Measurements from ENCODE around the gene OPCML.

Gene OPCML

DNA sequence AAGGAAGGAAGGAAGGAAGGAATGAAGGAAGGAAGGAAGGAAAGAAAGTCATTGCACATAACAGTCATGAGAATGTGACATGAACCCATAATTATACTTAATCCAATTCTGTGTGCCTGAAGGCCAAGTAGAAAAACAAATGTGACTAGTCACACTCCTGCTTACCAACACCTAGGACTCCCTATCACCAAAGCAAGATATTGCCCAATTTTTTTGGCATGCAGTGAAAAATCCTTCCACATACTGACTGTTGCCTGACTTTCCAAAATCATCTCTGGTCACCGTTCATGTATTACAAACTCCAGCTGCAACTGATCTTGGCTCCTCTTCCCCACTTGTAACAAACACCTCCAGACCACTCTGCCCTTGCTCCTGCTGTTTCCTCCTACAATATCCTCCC, 516.8 kb downstream of the OPCML start:
- DNase-seq: no peak

- DNase-seq: no peak
These were observed 518.0 kb downstream of the OPCML start for GRCh38 chr11:133014337-133014736.

DNA sequence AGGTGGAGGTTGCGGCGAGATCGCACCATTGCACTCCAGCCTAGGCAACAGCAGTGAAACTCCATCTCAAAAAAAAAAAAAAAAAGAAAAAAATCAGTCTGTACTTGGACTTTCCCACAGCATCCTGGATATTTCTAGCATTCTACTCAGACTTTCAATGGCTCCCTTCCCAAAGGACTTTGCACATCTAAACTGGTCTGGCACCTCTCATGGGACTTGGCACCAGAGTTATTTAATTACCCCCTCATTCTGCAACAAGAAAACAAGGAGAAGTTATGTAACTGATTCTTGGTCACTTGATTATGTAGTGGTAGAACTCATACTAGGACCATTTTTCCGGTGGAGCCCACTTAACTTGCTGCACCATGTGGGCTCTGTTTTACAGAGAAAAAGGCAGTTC, 519.5 kb downstream of the OPCML start:
- no peak for DNase-seq

- DNase-seq: no peak
These were observed 520.7 kb downstream of the OPCML start for GRCh38 chr11:133011604-133012003.

DNA sequence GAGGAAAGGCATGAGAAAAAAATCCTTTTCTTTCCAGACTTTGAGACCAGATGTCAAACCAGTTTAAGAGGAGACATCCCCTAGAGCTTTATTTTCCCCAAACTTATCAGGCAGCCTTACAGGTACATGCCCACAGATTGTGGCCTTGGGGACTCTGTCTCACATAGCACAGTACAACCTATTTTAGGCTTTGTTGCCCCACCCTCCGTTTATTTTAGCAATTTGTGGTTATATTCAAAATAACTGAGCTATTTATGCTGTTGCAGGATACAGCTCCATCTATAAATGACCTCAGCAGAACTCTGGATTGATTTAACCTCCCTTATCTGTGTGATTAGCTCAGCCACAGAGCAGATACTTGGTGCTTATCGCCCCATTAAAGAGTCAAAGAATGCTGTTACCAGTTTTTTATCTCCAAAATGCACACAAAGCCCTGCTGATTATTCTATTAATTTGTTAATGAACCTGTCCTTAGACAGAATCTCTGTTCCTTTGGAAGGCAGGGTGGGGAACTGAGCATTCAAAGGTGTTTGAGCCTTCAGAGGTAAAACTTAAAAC, 525.2 kb downstream of the OPCML start:
- no peak for DNase-seq

- no peak for DNase-seq
These were observed 527.9 kb downstream of the OPCML start for GRCh38 chr11:133004369-133004768.

DNA sequence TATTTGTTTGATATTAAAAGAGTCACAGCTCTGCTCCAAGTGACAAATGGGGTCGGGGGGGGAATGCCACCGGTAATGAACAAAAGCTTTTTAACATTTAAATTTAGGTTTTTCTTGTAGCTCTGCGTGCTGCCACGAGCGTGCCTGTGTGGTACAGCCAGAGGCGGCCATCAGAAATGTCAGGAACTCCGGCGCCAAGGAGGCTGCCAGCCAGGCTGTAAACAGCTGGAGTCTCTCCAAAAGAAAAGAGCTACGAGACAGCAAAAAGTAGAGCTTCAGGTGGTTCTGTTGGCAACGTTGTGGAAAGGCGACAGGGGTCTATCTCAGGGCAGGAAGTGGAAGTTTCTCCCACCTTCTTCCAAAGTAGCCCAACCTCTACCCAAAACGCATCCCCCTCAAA, 532.8 kb downstream of the OPCML start:
- no peak for DNase-seq

GRCh38 chr11:132999031-132999430, 533.3 kb downstream of the OPCML start:
- no peak for DNase-seq

DNA sequence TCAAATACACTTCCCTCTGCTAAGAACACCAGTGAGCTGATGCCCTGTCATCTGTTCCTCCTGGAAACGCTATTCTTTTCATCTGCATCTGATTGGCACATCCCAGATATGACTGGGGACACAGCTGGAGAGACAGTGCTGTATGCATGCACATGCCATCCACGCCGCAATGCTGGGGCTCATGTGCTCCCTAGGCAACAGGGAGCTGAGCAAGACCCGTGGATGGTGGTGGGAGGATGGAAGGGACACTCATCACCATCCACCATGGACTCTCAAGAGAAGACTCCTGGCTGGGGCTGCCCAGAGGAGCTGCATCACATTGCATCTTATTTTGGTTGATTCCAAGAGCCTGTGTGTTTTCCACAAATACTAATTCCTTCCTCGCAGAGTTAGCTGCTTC, 534.9 kb downstream of the OPCML start:
- DNase-seq: no peak

GRCh38 chr11:132994966-132995365, 537.3 kb downstream of the OPCML start:
- DNase-seq: no peak

DNA sequence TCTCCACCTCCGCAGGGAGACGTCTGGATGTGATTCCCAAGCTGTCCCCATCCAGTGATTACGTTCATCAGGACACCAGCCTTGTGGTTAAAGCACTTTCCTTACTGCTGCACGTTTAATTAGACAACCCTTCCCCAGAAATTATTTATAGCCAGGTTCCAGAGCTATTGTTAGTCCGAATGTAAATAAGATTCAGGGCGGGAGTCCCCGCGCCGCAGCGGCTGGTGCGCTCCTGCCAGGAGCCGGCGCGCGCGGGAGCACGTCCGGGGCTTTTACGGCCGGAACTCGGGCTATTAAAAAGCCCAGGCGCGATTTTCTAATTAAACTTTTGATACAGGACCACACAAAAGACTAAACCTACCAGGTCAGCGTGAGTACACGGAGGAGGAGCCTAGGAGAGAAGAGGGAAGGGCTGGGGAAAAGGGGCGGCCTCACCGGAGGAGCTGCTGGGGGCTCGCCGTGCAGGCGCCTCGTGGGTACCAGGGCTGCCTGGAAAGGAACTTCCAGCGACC, 538.3 kb downstream of the OPCML start:
- no peak for DNase-seq

DNA sequence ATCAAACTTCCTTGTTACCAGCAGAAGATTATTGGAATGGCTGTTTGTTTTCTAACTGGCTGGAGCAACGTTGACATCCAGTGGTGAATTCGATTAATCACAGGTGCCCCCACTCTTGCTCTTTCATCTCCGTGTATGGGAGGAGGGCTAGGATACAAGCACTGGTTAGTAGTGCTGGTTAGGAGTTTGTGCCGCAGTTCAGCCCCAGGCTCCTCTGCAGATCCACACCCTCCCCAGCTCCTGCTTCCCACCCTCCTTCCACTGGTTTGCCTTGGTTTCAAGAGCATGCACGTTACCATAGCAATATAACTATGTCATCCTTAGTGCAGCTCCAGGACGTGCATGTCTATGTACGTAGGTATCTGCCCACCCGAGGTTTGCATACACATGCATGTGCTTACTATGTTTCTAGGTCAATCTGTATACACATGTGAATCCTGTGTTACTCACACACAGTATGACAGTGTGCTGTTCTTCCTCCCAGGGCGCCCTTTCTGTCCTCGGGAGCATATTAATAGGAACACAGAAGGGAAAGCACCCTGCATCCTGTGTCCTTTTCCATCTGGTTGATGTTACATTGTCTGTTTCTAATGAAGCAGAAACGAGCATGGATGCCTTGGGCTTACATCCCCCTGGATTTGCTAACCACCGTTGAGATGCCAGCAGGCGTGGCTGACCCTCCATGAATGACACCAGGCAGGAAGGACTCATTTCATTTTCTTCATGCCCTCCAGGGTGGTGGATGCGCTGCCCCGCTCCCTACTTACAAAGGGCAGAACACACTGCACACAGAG, 539.3 kb downstream of the OPCML start:
- DNase-seq: no peak

DNA sequence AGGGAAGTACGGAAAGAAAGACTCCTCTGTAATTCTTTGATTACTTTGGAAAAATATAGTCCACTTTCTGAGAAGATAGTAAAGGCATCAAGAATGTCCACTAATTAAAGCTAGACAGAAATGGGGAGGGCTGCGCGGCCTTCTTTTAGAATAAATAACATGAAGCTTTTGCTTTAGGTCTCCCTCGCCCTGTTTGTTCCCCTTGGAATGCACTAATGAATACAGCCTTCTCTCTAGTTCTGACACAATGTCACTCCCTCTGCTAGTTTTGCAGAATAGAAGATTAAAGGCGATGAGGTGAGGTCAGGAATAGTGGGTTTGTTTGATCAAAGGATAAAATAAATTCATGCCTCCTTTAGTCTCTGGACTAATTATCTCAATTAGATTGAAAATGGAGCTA, 543.9 kb downstream of the OPCML start:
- DNase-seq: no peak

DNA sequence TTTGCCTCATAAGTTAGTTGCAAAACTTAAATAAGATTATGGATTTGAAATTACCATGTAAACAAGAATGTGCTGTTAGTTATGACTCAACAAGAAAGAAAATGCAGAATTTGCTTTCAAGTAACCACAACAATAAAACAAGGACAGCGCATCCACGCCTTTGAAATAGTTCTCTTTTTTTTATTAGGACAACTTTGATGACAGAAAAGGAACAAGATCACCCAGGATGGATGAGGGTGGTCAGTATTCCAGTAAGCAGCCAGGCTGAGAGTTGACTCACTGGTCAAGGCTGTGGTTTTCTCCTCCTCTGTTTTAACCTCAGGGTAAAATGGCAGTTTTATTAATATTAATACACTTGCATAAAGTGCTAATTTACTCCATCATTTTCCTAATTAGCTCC, 544.4 kb downstream of the OPCML start:
- no peak for DNase-seq

GRCh38 chr11:132983641-132983978, 548.7 kb downstream of the OPCML start:
- no peak for DNase-seq

- DNase-seq: no peak
These were observed 549.3 kb downstream of the OPCML start for GRCh38 chr11:132982772-132983640.

- DNase-seq: no peak
These were observed 551.0 kb downstream of the OPCML start for GRCh38 chr11:132981131-132981956.

DNA sequence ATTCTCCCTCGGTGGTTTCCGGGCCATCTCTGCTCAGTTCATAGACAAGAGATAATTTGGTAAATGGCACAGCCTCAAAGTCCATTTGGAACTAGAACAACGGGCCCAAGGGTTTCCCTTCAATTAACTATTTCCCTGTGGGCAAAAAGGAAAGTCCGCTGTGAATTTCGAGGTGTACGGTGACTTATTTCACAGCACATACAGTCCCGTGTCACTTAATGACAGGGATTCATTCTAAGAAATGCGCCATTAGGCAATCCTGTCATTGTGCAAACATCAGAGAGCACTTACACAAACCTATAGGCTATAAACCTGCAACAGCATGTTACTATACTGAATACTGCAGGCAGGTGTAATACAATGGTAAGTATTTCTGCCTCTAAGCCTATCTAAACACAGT, 551.6 kb downstream of the OPCML start:
- DNase-seq: no peak

- no peak for DNase-seq
These were observed 554.6 kb downstream of the OPCML start for GRCh38 chr11:132977746-132978145.

GRCh38 chr11:132977241-132977640, 555.1 kb downstream of the OPCML start:
- no peak for DNase-seq

- DNase-seq: no peak
These were observed 556.2 kb downstream of the OPCML start for GRCh38 chr11:132976115-132976514.

DNA sequence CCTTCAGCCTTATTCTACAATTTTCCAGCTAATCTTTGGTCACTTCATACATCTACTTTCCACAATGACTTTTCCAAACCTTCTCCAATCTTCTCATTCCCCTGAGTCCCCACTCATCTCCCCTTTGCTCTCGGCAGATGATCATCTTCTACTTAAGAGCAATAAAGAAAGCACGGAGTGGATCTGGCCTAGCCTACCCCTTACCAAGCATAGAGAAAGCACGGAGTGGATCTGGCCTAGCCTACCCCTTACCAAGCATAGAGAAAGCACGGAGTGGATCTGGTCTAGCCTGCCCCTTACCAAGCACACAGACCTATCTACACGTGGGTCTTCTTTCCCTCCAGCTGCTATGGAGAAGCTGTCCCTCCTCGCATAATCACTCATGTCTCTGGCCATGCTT, 558.6 kb downstream of the OPCML start:
- DNase-seq: no peak

DNA sequence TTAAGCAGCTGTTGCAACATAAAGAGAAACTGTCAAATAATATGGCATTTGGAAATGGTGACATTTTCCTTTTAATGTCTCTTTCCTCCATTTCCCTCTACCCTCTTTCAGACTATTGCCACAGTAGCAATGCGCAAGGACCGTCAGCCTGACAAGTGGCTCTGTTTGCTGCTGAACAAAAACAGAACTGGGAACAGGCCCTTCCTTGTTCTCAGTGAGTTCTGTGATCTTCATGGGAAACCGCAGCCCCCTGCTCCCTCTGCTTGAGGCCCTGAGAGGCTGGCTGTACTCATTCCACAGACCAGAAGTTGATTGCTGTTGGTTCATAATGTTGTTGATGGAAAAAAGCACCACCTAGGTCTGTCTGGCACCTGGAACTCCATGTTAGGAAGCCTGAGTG, 559.7 kb downstream of the OPCML start:
- no peak for DNase-seq
